Prostate gland (tissue), 2 donors: ENCODE data around the gene SEC14L3. TPM values are rescaled to one million over a fixed set of nuclear protein-coding genes. Genes with fewer than 3 reads are reported as not detected.

ENCODE experiments used
- DNase-seq: peaks from one replicate; pipeline ENCODE4 v3.0.0-alpha.2; 2019; ENCODE audit warnings: low spot score
- H3K27ac ChIP-seq, 2 donors: fragments of 200-600 bp; sonication (generic); 2 replicates each; pipeline ENCODE4 v1.5.1; 2017 to 2019
- H3K27me3 ChIP-seq: fragments of 200-600 bp; sonication (generic); replicated peaks from 2 replicates; pipeline ENCODE4 v1.5.1; 2019; ENCODE audit not compliant: insufficient read depth
- H3K36me3 ChIP-seq, 2 donors: fragments of 200-600 bp; sonication (generic); 1 replicate in 1 of 2; 2 replicates in 1 of 2; pipeline versions ENCODE4 v1.5.1 to v1.8.1; 2017 to 2019
- H3K4me1 ChIP-seq: fragments of 200-600 bp; sonication (generic); replicated peaks from 2 replicates; pipeline ENCODE4 v1.5.1; 2019
- H3K4me3 ChIP-seq, 2 donors: fragments of 200-600 bp; sonication (generic); 2 replicates each; pipeline ENCODE4 v1.5.1; 2017 to 2019
- H3K9me3 ChIP-seq: fragments of 200-600 bp; sonication (generic); 2 replicates; pipeline ENCODE4 v1.5.1; 2017
- POLR2A ChIP-seq: fragments of 450-650 bp; IDR thresholded peaks from one replicate; pipeline ENCODE4 v1.6.1; 2016; ENCODE audit warnings: antibody characterized with exemption, mild to moderate bottlenecking
- POLR2AphosphoS5 ChIP-seq: sonication (generic); formaldehyde crosslinking; IDR thresholded peaks from one replicate; pipeline ENCODE4 v1.6.1; 2017; ENCODE audit warnings: antibody characterized with exemption
- WGBS: methylation state at CpG from one replicate; pipeline ENCODE4 v1.1.5; 2018; 5-methylcytosine and 5-hydroxymethylcytosine counted together
- intact Hi-C: fragments of 100-400 bp; cut with DNase I; formaldehyde crosslinking; loops from one replicate; pipeline ENCODE4 v1.14.2; 2022
- total RNA-seq, 2 donors: library from RNA; depleted of rRNA; stranded (reverse); fragments of >200 nt; gene quantifications; one replicate each; pipeline ENCODE4 v1.1.0, GENCODE V29; 2016
- TF ChIP-seq, protein P1 (sequence below), 4 experiments: fragments of 200-600 bp in 2 of 4; fragments of 450-650 bp in 2 of 4; sonication (generic) in 2 of 4; IDR thresholded peaks; 1 replicate in 3 of 4; 2 replicates in 1 of 4; pipeline ENCODE4 v1.5.1; 2016 to 2019; ENCODE audit warnings: antibody characterized with exemption in 4 of 4, mild to moderate bottlenecking in 2 of 4, moderate library complexity in 2 of 4

SEC14L3 gene
- total RNA-seq, 2 donors from 2014 or later = not detected

DNA sequence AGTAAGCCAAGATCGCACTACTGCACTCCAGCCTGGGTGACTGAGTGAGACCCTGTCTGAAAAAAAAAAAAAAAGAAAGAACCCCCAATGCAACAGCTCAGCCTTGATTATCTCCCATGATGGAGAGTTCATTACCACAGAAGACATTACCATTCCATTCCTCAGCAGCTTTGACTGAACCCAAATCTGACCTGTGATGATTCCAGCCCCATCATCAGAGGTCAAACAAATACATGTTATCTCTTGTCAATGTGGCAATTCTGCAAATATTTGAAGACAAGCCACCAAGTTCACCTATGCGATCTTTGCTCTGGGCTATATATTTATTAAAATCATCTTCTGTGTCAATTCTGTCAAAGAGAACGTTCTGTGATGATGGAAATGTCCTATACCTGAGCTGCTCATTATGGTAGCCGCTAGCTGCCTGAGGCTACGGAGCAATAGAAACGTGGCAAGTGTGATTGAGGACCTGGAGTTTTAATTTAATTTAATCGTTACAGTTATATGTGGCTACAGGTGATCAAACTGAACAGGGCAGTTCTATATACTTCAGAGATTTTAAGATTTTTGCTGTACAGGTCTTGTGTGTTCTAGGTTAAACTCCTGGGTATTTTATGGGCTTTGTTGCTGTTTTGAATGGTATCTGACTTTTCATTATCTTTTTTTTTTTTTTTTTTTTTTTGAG lies 25.8 kb upstream of the SEC14L3 start:
- Histone ChIP-seq H3K27me3 (no peaks in the 10 kb centered on the region), H3K9me3 (no peaks in the 10 kb centered on the region), H3K36me3 (no peaks in the 10 kb centered on the region), H3K27ac (no peak overlapping the region), H3K4me1 (no peaks in the 10 kb centered on the region), H3K4me3 (no peak overlapping the region)
- 71% methylated on average over 7 of the region's 7 CpGs for WGBS
- DNase-seq = no peak
- TF ChIP-seq, protein P1, sequence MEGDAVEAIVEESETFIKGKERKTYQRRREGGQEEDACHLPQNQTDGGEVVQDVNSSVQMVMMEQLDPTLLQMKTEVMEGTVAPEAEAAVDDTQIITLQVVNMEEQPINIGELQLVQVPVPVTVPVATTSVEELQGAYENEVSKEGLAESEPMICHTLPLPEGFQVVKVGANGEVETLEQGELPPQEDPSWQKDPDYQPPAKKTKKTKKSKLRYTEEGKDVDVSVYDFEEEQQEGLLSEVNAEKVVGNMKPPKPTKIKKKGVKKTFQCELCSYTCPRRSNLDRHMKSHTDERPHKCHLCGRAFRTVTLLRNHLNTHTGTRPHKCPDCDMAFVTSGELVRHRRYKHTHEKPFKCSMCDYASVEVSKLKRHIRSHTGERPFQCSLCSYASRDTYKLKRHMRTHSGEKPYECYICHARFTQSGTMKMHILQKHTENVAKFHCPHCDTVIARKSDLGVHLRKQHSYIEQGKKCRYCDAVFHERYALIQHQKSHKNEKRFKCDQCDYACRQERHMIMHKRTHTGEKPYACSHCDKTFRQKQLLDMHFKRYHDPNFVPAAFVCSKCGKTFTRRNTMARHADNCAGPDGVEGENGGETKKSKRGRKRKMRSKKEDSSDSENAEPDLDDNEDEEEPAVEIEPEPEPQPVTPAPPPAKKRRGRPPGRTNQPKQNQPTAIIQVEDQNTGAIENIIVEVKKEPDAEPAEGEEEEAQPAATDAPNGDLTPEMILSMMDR (IDR thresholded peaks at IDR 0.05) = no peak
- TF ChIP-seq POLR2A (no peak), POLR2AphosphoS5 (no peak)
- intact Hi-C loops = no loop called here

DNA sequence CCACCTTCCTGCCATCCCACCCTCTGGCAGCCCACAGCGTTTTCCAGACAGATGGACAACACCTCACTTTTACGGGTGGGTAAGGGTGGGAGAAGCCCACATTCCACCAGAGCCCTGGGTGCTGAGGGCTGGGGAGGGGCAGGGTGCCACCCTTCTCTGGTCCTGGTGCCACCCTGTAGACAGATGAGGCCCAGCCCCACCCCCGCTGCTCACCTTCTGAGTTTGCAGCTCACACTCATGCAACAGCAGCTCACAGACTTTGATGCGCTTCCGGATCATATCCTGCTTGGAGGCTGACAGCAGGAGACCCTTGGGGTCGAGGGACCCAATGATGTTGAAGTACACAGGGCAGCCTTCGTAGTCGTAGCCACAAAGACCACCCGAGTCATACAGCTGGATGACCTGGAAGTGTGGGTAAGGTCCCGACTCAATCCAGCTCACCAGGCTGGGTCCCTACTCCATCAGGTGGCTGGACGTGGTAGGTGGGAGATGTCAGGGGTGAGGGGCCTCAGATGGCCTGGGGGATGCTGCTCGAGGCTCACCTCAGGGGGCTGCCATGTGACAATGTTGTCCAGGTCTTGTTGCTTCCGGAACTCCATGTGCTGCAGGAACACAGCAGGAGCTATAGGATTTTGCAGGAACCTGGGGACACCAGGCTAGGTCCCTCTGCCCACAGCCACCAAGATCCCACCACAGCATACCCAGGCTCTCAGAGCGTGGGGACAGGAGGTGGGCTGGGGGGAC lies 23.4 kb upstream of the SEC14L3 start:
- 83% methylated on average over 14 of the region's 14 CpGs for WGBS
- H3K4me3 ChIP-seq = no peak overlapping the region
- no peaks in the 10 kb centered on the region for H3K9me3 ChIP-seq
- H3K27me3 ChIP-seq = no peaks in the 10 kb centered on the region
- no peak for TF ChIP-seq POLR2A
- no peak for TF ChIP-seq POLR2AphosphoS5
- TF ChIP-seq, protein P1 (IDR thresholded peaks at IDR 0.05) = no peak
- intact Hi-C loops = no loop called here
- no peaks in the 10 kb centered on the region for H3K36me3 ChIP-seq
- H3K4me1 ChIP-seq = no peaks in the 10 kb centered on the region
- H3K27ac ChIP-seq = no peak overlapping the region
- no peak for DNase-seq

DNA sequence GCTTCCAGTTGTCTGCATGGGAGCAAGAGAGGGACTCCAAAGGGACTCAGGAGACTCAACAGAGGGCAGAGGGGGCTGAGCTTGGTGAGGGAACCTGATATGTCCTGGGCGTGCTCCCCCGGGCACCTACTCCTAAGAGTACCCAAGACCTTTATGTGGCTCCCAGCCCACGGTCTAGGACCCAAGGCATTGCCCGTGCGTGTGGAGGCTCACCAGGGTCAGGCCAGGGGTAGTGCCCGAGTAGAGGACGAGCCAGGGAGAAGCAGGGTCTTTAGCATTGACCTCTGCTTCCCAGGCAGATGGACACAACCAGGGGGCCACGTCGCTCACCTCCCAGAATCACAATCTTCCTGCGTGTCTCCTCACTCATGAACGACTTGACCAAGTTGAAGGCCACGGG lies 20.3 kb upstream of the SEC14L3 start:
- Histone ChIP-seq H3K4me3 (no peak overlapping the region), H3K36me3 (no peaks in the 10 kb centered on the region), H3K9me3 (no peaks in the 10 kb centered on the region), H3K4me1 (no peaks in the 10 kb centered on the region), H3K27me3 (no peaks in the 10 kb centered on the region), H3K27ac (no peak overlapping the region)
- no peak for DNase-seq
- intact Hi-C loops = no loop called here
- TF ChIP-seq POLR2A = no peak
- no peak for TF ChIP-seq POLR2AphosphoS5
- TF ChIP-seq, protein P1 (IDR thresholded peaks at IDR 0.05) = no peak
- 84% methylated on average over 12 of the region's 12 CpGs for WGBS

DNA sequence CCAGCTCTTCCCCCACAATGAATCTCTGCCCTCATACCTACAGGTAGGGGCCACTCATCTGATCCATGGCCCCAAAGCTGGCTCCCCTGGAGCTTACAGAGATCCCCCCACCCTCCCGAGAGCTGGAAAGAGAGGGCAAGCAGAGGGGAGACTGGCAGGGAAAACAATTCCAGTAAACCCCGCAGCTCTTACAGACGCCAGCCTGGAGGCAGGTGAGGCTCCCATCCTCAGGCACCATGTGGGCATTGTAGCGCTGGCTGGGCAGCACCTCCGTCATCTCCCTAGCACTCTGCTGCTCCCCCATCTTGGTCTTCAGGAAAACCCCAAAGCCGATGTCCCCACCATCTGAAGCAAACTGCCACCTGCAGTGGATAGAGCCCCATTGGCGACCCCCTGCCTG lies 19.6 kb upstream of the SEC14L3 start:
- Histone ChIP-seq H3K36me3 (no peaks in the 10 kb centered on the region), H3K4me1 (no peaks in the 10 kb centered on the region), H3K4me3 (no peak overlapping the region), H3K27me3 (no peaks in the 10 kb centered on the region), H3K27ac (no peak overlapping the region), H3K9me3 (no peaks in the 10 kb centered on the region)
- WGBS = 90% methylated on average over 6 of the region's 7 CpGs
- no peak for DNase-seq
- TF ChIP-seq, protein P1 (IDR thresholded peaks at IDR 0.05) = no peak
- no peak for TF ChIP-seq POLR2AphosphoS5
- TF ChIP-seq POLR2A = no peak
- intact Hi-C loops = no loop called here

DNA sequence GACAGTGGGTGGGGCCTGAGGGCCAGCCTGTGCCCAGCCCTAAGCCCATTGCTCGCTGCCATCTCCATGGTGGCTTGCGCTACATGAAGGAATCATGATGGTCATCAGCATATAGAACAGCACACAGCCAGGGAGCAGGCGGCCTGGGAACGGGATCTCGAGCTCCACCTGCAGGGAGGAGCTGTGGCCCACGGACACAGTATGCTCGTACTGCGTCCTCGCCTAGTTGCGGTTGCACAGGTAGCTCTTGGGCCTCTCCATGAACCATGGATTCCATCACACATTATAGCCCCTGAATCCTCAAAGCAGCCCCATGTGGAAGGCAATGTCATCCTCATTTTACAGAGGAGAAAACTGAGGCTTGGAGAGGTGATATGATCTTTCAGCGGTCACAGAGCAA lies 18.6 kb upstream of the SEC14L3 start:
- no peak overlapping the region for H3K4me3 ChIP-seq
- no peaks in the 10 kb centered on the region for H3K36me3 ChIP-seq
- DNase-seq = no peak
- H3K27ac ChIP-seq = no peak overlapping the region
- WGBS = 71% methylated on average over 11 of the region's 11 CpGs
- intact Hi-C loops = no loop called here
- no peaks in the 10 kb centered on the region for H3K4me1 ChIP-seq
- TF ChIP-seq, protein P1 (IDR thresholded peaks at IDR 0.05) = no peak
- TF ChIP-seq POLR2AphosphoS5 (no peak), POLR2A (no peak)
- H3K27me3 ChIP-seq = no peaks in the 10 kb centered on the region
- no peaks in the 10 kb centered on the region for H3K9me3 ChIP-seq
